H1 (cell line): ENCODE results near the gene NT5E. TPM values are rescaled to one million over a fixed set of nuclear protein-coding genes. Genes with fewer than 3 reads are reported as not detected.
A peak's percentile ranks its signal among the peaks of the same experiment; 100 is the strongest.

Experiments
- CTCF ChIA-PET: fragments of 300-600 bp; sonication (Branson Sonifier 250); formaldehyde crosslinking; loops from one replicate; lab custom pipeline; 2021; ENCODE audit not compliant: partially characterized antibody; lab: Charles Lee
- POLR2A ChIA-PET: fragments of 300-600 bp; sonication (Branson Sonifier 250); formaldehyde crosslinking; loops from one replicate; lab custom pipeline; 2021; ENCODE audit warnings: inconsistent platforms; ENCODE audit not compliant: partially characterized antibody; lab: Charles Lee
- DNase-seq, 2 experiments: peaks; one replicate each; pipeline versions ENCODE4 v3.0.0 to v3.0.0-alpha.2; 2010 to 2022; ENCODE audit warnings: low spot score in 2 of 2, low read depth in 1 of 2, mixed read lengths in 1 of 2
- FAIRE-seq: peaks from 2 replicates; lab custom pipeline; 2011; peaks lifted over from hg19 to GRCh38; lab: Jason Lieb, UNC
- H2AFZ ChIP-seq: 2 replicates; pipeline ENCODE4 v1.8.1; 2012; ENCODE audit warnings: low read length, inconsistent platforms
- H2AK5ac ChIP-seq: 2 replicates; pipeline ENCODE4 v1.6.1; 2013; ENCODE audit warnings: low read depth, low read length
- H2BK120ac ChIP-seq: replicated peaks from 2 replicates; pipeline ENCODE3; 2013; ENCODE audit warnings: low read depth, low read length, inconsistent platforms
- H2BK12ac ChIP-seq: 2 replicates; pipeline ENCODE4 v1.6.1; 2013; ENCODE audit warnings: low read depth, low read length
- H2BK15ac ChIP-seq: 2 replicates; pipeline ENCODE4 v1.6.1; 2013; ENCODE audit warnings: low read length
- H2BK20ac ChIP-seq: 2 replicates; pipeline ENCODE4 v1.6.1; 2013; ENCODE audit warnings: low read length
- H2BK5ac ChIP-seq: 2 replicates; pipeline ENCODE4 v1.6.1; 2013; ENCODE audit warnings: low read depth, low read length
- H3K14ac ChIP-seq: 2 replicates; pipeline ENCODE4 v1.6.1; 2013; ENCODE audit warnings: inconsistent platforms; ENCODE audit not compliant: insufficient read length
- H3K18ac ChIP-seq: 2 replicates; pipeline ENCODE4 v1.6.1; 2013; ENCODE audit warnings: low read length; ENCODE audit errors: extremely low read depth
- H3K23ac ChIP-seq: 2 replicates; pipeline ENCODE4 v1.6.1; 2013; ENCODE audit warnings: inconsistent platforms; ENCODE audit not compliant: insufficient read length
- H3K23me2 ChIP-seq: 2 replicates; pipeline ENCODE4 v1.6.1; 2013; ENCODE audit warnings: low read depth, low read length
- H3K27ac ChIP-seq: 2 replicates; pipeline ENCODE4 v1.6.1; 2011; ENCODE audit warnings: low read depth, low read length, inconsistent platforms
- H3K27me3 ChIP-seq, 4 experiments: replicated peaks in 1 of 4; 1 replicate in 1 of 4; 2 replicates in 3 of 4; pipeline versions ENCODE4 v1.6.1 to v1.8.1; 2011 to 2013; ENCODE audit warnings: low read length in 3 of 4, mild to moderate bottlenecking in 3 of 4, inconsistent platforms in 2 of 4, mixed read lengths in 2 of 4, moderate library complexity in 1 of 4; ENCODE audit not compliant: control insufficient read depth in 3 of 4, insufficient read depth in 3 of 4; ENCODE audit errors: extremely low read depth in 1 of 4
- H3K36me3 ChIP-seq, 4 experiments: 2 replicates each; pipeline versions ENCODE4 v1.6.1 to v1.8.1; 2011 to 2013; ENCODE audit warnings: mild to moderate bottlenecking in 4 of 4, low read length in 3 of 4, moderate library complexity in 2 of 4, control low read depth in 1 of 4, inconsistent platforms in 1 of 4; ENCODE audit not compliant: insufficient read depth in 4 of 4, control insufficient read depth in 2 of 4
- H3K4ac ChIP-seq: replicated peaks from 2 replicates; pipeline ENCODE3; 2013; ENCODE audit warnings: low read length, low read depth, mixed read lengths, inconsistent platforms; ENCODE audit not compliant: insufficient read length
- H3K4me1 ChIP-seq, 4 experiments: replicated peaks in 1 of 4; 1 replicate in 1 of 4; 2 replicates in 3 of 4; pipeline versions ENCODE4 v1.6.1 to v1.8.1; 2011 to 2013; ENCODE audit warnings: low read length in 3 of 4, inconsistent platforms in 2 of 4, mixed read lengths in 1 of 4; ENCODE audit not compliant: insufficient read depth in 4 of 4, control insufficient read depth in 3 of 4
- H3K4me2 ChIP-seq, 2 experiments: 2 replicates each; pipeline versions ENCODE4 v1.6.1 to v1.8.1; 2011 to 2013; ENCODE audit warnings: low read depth in 2 of 2, low read length in 2 of 2, control low read depth in 1 of 2, inconsistent platforms in 1 of 2, mild to moderate bottlenecking in 1 of 2; ENCODE audit not compliant: insufficient read depth in 1 of 2
- H3K4me3 ChIP-seq, 4 experiments: fragments of 200-600, 300-600 bp in 1 of 4; sonication (generic), shearing (Covaris generic), sonication (Bioruptor Twin) in 1 of 4; 2 replicates each; pipeline versions ENCODE4 v1.5.1 to v1.8.1; 2011 to 2016; ENCODE audit warnings: low read length in 4 of 4, low read depth in 3 of 4, control low read depth in 2 of 4, inconsistent platforms in 2 of 4, mild to moderate bottlenecking in 2 of 4, mixed read lengths in 1 of 4, moderate library complexity in 1 of 4; ENCODE audit not compliant: insufficient read depth in 2 of 4; ENCODE audit errors: extremely low read depth in 1 of 4
- H3K56ac ChIP-seq: replicated peaks from 2 replicates; pipeline ENCODE3; 2013; ENCODE audit warnings: low read depth, mild to moderate bottlenecking, mixed read lengths, low read length, inconsistent platforms; ENCODE audit not compliant: insufficient read length
- H3K79me1 ChIP-seq: 2 replicates; pipeline ENCODE4 v1.6.1; 2013; ENCODE audit warnings: low read depth, low read length, control low read depth
- H3K79me2 ChIP-seq, 2 experiments: 2 replicates each; pipeline versions ENCODE4 v1.6.1 to v1.8.1; 2012 to 2013; ENCODE audit warnings: low read length in 2 of 2, mild to moderate bottlenecking in 2 of 2, inconsistent platforms in 1 of 2; ENCODE audit not compliant: insufficient read depth in 2 of 2, control insufficient read depth in 1 of 2
- H3K9ac ChIP-seq, 4 experiments: replicated peaks in 1 of 4; 1 replicate in 1 of 4; 2 replicates in 3 of 4; pipeline versions ENCODE4 v1.6.1 to v1.8.1; 2011 to 2013; ENCODE audit warnings: low read depth in 3 of 4, low read length in 3 of 4, control low read depth in 2 of 4, mild to moderate bottlenecking in 2 of 4, moderate library complexity in 2 of 4, inconsistent platforms in 1 of 4; ENCODE audit errors: extremely low read depth in 1 of 4
- H3K9me3 ChIP-seq, 2 experiments: 2 replicates each; pipeline versions ENCODE4 v1.6.1 to v1.8.1; 2012 to 2013; ENCODE audit warnings: mild to moderate bottlenecking in 2 of 2, moderate library complexity in 2 of 2, control low read depth in 1 of 2, inconsistent platforms in 1 of 2, low read depth in 1 of 2, low read length in 1 of 2, mixed read lengths in 1 of 2; ENCODE audit not compliant: insufficient read depth in 2 of 2
- H4K20me1 ChIP-seq, 2 experiments: replicated peaks in 1 of 2; 2 replicates each; pipeline versions ENCODE3 to v1.8.1; 2011 to 2013; ENCODE audit warnings: inconsistent platforms in 2 of 2, low read length in 2 of 2, mild to moderate bottlenecking in 1 of 2; ENCODE audit not compliant: insufficient read depth in 2 of 2, control insufficient read depth in 1 of 2
- H4K5ac ChIP-seq: 2 replicates; pipeline ENCODE4 v1.6.1; 2013; ENCODE audit warnings: low read length, low read depth, mixed read lengths, inconsistent platforms; ENCODE audit not compliant: insufficient read length
- H4K8ac ChIP-seq: 2 replicates; pipeline ENCODE4 v1.8.0; 2013; ENCODE audit warnings: mild to moderate bottlenecking, moderate library complexity, low read length, inconsistent platforms; ENCODE audit not compliant: insufficient read depth; ENCODE audit errors: extremely low read depth
- H4K91ac ChIP-seq: replicated peaks from 2 replicates; pipeline ENCODE3; 2013; ENCODE audit warnings: low read length, mixed read lengths, inconsistent platforms; ENCODE audit not compliant: insufficient read length
- BRCA1 ChIP-seq: IDR thresholded peaks from 2 replicates; pipeline ENCODE4 v1.6.1; 2012; ENCODE audit warnings: low read depth, low read length, improper control_type of control experiment
- KDM1A ChIP-seq: fragments of 200-600, 300-600 bp; sonication (generic); IDR thresholded peaks from 2 replicates; pipeline ENCODE4 v1.7.1; 2016; ENCODE audit warnings: mild to moderate bottlenecking, low read length, borderline replicate concordance
- SP4 ChIP-seq: IDR thresholded peaks from 2 replicates; pipeline ENCODE4 v1.6.1; 2012; ENCODE audit warnings: low read length, inconsistent platforms
- TEAD4 ChIP-seq: IDR thresholded peaks from 2 replicates; pipeline ENCODE4 v1.6.1; 2012; ENCODE audit warnings: low read depth, low read length, inconsistent platforms, mixed read lengths
- WGBS, 2 experiments: shearing (Covaris generic) in 1 of 2; methylation state at CpG; one replicate each; pipeline versions ENCODE4 v1.1.6 to v1.1.7; 2013 to 2015; ENCODE audit warnings: low lambda C conversion rate in 2 of 2, mixed read lengths in 2 of 2, inconsistent platforms in 1 of 2, low coverage in 1 of 2, missing lambda C conversion rate in 1 of 2; ENCODE audit not compliant: insufficient replicate concordance in 2 of 2, insufficient coverage in 1 of 2, insufficient read length in 1 of 2; ENCODE audit errors: extremely low coverage in 1 of 2, missing lambda C conversion rate in 1 of 2; 5-methylcytosine and 5-hydroxymethylcytosine counted together
- polyA plus RNA-seq, 7 experiments: library from polyadenylated mRNA; depleted of rRNA in 3 of 7; stranded (reverse) in 5 of 7; unstranded in 2 of 7; fragments of >200 nt in 5 of 7; fragments of 200-250 nt in 2 of 7; gene quantifications; 1 replicate in 5 of 7; 2 replicates in 1 of 7; 4 replicates in 1 of 7; pipeline versions ENCODE4 v1.2.1 to v1.2.3, GENCODE V29; 2011 to 2013; ENCODE audit warnings: missing spikeins in 2 of 7, mixed read lengths in 2 of 7
- total RNA-seq: library from RNA; stranded (reverse); fragmentation: NEBNext Ultra II Directional; extraction: Animal tissue kit (Norgen Biotek cat#: 25700); gene quantifications from 2 replicates; pipeline ENCODE4 v1.2.1, GENCODE V29; 2021

NT5E gene
- total and polyA plus RNA-seq, 2 of the 8 experiments (the other 6 are each of a cell fraction or from before 2014, with no cell fraction given) = 0.74 to 1.5 TPM

- FAIRE-seq = no peak
- H2AFZ ChIP-seq = peak overlapping the region; percentile 58; the same call in 1 of the 2 replicates
- TF ChIP-seq SP4 (no peak), TEAD4 (no peak), KDM1A (no peak), BRCA1 (no peak)
These were observed 27.9 kb upstream of the NT5E start for GRCh38 chr6:85421972-85422371.

More at GRCh38 chr6:85421972-85422371, 27.9 kb upstream of the NT5E start:
- Histone ChIP-seq H3K56ac (no peak overlapping the region), H4K8ac (no peak overlapping the region), H3K9me3 (peaks cover 0 to 3% of the 10 kb centered on the region in 2 experiments; a peak in 1 of 4 replicates), H3K4me1 (no peaks in the 10 kb centered on the region), H2BK5ac (no peak overlapping the region), H3K36me3 (no peaks in the 10 kb centered on the region), H3K23me2 (no peaks in the 10 kb centered on the region), H3K4me3 (no peak overlapping the region), H3K4me2 (no peak overlapping the region), H3K79me1 (no peaks in the 10 kb centered on the region), H3K79me2 (no peaks in the 10 kb centered on the region), H2BK12ac (no peak overlapping the region), H3K23ac (no peak overlapping the region), H2AK5ac (no peak overlapping the region), H2BK20ac (no peak overlapping the region), H4K20me1 (no peaks in the 10 kb centered on the region), H3K18ac (no peak overlapping the region), H3K14ac (no peak overlapping the region), H3K27me3 (no peaks in the 10 kb centered on the region), H2BK15ac (no peak overlapping the region), H2BK120ac (no peak overlapping the region), H4K5ac (no peak overlapping the region), H3K9ac (no peak overlapping the region), H3K4ac (no peak overlapping the region), H4K91ac (no peak overlapping the region), H3K27ac (no peak overlapping the region)
- POLR2A ChIA-PET = no interaction called here
- CTCF ChIA-PET = interaction anchor here (0.6 to 1.9 kb wide), 2 partner anchors 61 to 311 kb away, joined by 3 to 6 read pairs; no protein-coding TSS in a partner anchor
- 88% methylated on average over 2 of the region's 2 CpGs; no CpG with 5 or more reads in 1 of the 2 experiments for WGBS, 2 experiments
- no peak for DNase-seq
